GM23338 (cell line): ENCODE data around the gene RAC3. TPM values are rescaled to one million over a fixed set of nuclear protein-coding genes. Genes with fewer than 3 reads are reported as not detected.

Experiments used
- EZH2 ChIP-seq: fragments of 200-600 bp; sonication (generic); IDR thresholded peaks from one replicate; pipeline ENCODE4 v1.8.0; 2017; ENCODE audit warnings: antibody characterized with exemption, mild to moderate bottlenecking, low read depth; ENCODE audit not compliant: unreplicated experiment
- EZH2phosphoT487 ChIP-seq: fragments of 200-600 bp; sonication (generic); IDR thresholded peaks from one replicate; pipeline ENCODE4 v1.8.1; 2018; ENCODE audit warnings: antibody characterized with exemption; ENCODE audit not compliant: unreplicated experiment
- JUNB ChIP-seq: IDR thresholded peaks from one replicate; pipeline ENCODE4 v1.6.1; 2016; ENCODE audit warnings: antibody characterized with exemption; ENCODE audit not compliant: unreplicated experiment
- NANOG ChIP-seq: IDR thresholded peaks from 2 replicates; pipeline ENCODE4 v1.6.1; 2016; ENCODE audit warnings: antibody characterized with exemption, borderline replicate concordance
- STAT1 ChIP-seq: IDR thresholded peaks from one replicate; pipeline ENCODE4 v1.6.1; 2016; ENCODE audit warnings: antibody characterized with exemption; ENCODE audit not compliant: unreplicated experiment
- ZNF114 ChIP-seq: fragments of 250-450 bp; sonication (Bioruptor Pico); IDR thresholded peaks from 2 replicates; pipeline ENCODE4 v1.5.0; 2020; ENCODE audit warnings: mild to moderate bottlenecking, moderate library complexity
- ZNF331 ChIP-seq: fragments of 250-450 bp; sonication (Bioruptor Pico); IDR thresholded peaks from 2 replicates; pipeline ENCODE4 v1.5.0; 2020; ENCODE audit warnings: low read depth, mild to moderate bottlenecking, moderate library complexity
- ZNF462 ChIP-seq: fragments of 250-450 bp; sonication (Bioruptor Pico); IDR thresholded peaks from 2 replicates; pipeline ENCODE4 v1.5.0; 2020; ENCODE audit warnings: mild to moderate bottlenecking, moderate library complexity
- polyA plus RNA-seq: library from polyadenylated mRNA; unstranded; fragments of >200 nt; fragmentation: Nextera tagmentation; extraction: Ambion mirVana; gene quantifications from 2 replicates; pipeline ENCODE4 v1.2.1, GENCODE V29; 2016
- total RNA-seq: library from RNA; depleted of rRNA; stranded (reverse); fragments of >200 nt; shearing (Covaris generic); gene quantifications from 2 replicates; pipeline ENCODE4 v1.2.3, GENCODE V29; 2014

The RAC3 gene
- total and polyA plus RNA-seq, 2 experiments from 2014 or later: 31.5 to 293 TPM

GRCh38 chr17:81994593-81995462 is 36.6 kb upstream of the RAC3 start (continued):
- TF ChIP-seq ZNF462 (CRISPR knock-in tag) (no peak), NANOG (no peak), EZH2phosphoT487 (no peak), ZNF331 (CRISPR knock-in tag) (no peak), ZNF114 (CRISPR knock-in tag) (no peak), JUNB (no peak), STAT1 (no peak), EZH2 (no peak)
